Endothelial cell of umbilical vein (primary cell): ENCODE results near the gene PRKD2. TPM values are rescaled to one million over a fixed set of nuclear protein-coding genes. Genes with fewer than 3 reads are reported as not detected.

Source experiments
- BruUV-seq: library from RNA; stranded (reverse); fragments of 400-500 nt; replicated peaks from 2 replicates; lab custom pipeline; 2021; lab: Mats Ljungman, UMichigan
- CTCF ChIA-PET: fragments of 300-600, 350-600 bp; sonication (Branson Sonifier 250); formaldehyde crosslinking; loops from one replicate; lab custom pipeline; 2021; ENCODE audit warnings: antibody characterized with exemption, inconsistent platforms; lab: Charles Lee
- POLR2A ChIA-PET: fragments of 300-600, 350-600 bp; sonication (Branson Sonifier 250); formaldehyde crosslinking; loops from one replicate; lab custom pipeline; 2021; ENCODE audit warnings: antibody characterized with exemption, inconsistent platforms; lab: Charles Lee
- DNase-seq: peaks from one replicate; pipeline ENCODE4 v3.0.0-alpha.2; 2011; ENCODE audit warnings: low read depth, low spot score
- FAIRE-seq: peaks from 2 replicates; lab custom pipeline; 2011; peaks lifted over from hg19 to GRCh38; lab: Jason Lieb, UNC
- H2AFZ ChIP-seq: 2 replicates; pipeline ENCODE4 v1.6.0; 2012; ENCODE audit warnings: low read depth, low read length, control low read depth, inconsistent platforms
- H3K27ac ChIP-seq: 2 replicates; pipeline ENCODE4 v1.5.1; 2011; ENCODE audit warnings: low read depth, mild to moderate bottlenecking, control low read depth, low read length, moderate library complexity; ENCODE audit not compliant: insufficient read depth
- H3K27me3 ChIP-seq, 2 experiments: 2 replicates each; pipeline versions ENCODE4 v1.6.0 to v1.6.1; 2011; ENCODE audit warnings: low read length in 2 of 2, mixed read lengths in 1 of 2; ENCODE audit not compliant: control insufficient read depth in 2 of 2, insufficient read depth in 2 of 2
- H3K36me3 ChIP-seq, 2 experiments: 2 replicates in 1 of 2; 3 replicates in 1 of 2; pipeline ENCODE4 v1.5.1; 2011; ENCODE audit warnings: low read length in 2 of 2, mild to moderate bottlenecking in 1 of 2, moderate library complexity in 1 of 2; ENCODE audit not compliant: control insufficient read depth in 2 of 2, insufficient read depth in 2 of 2; ENCODE audit errors: extremely low read depth in 1 of 2
- H3K4me1 ChIP-seq: 3 replicates; pipeline ENCODE4 v1.5.1; 2011; ENCODE audit warnings: mild to moderate bottlenecking, low read length; ENCODE audit not compliant: control insufficient read depth, insufficient read depth; ENCODE audit errors: extremely low read depth
- H3K4me2 ChIP-seq: 2 replicates; pipeline ENCODE4 v1.6.1; 2011; ENCODE audit warnings: low read length, control low read depth, mixed read lengths; ENCODE audit not compliant: insufficient read depth
- H3K4me3 ChIP-seq, 3 experiments: fragments of 200-600 bp in 1 of 3; sonication (generic), shearing (Covaris generic) in 1 of 3; replicated peaks in 1 of 3; 2 replicates each; pipeline ENCODE4 v1.5.1; 2011 to 2016; ENCODE audit warnings: control low read depth in 3 of 3, low read length in 3 of 3, mild to moderate bottlenecking in 2 of 3, inconsistent platforms in 1 of 3, low read depth in 1 of 3, moderate library complexity in 1 of 3; ENCODE audit not compliant: insufficient read depth in 1 of 3
- H3K79me2 ChIP-seq: 2 replicates; pipeline ENCODE4 v1.6.0; 2012; ENCODE audit warnings: low read length, inconsistent platforms; ENCODE audit not compliant: control insufficient read depth, insufficient read depth
- H3K9ac ChIP-seq: replicated peaks from 2 replicates; pipeline ENCODE3; 2011; ENCODE audit warnings: low read length, control low read depth; ENCODE audit not compliant: insufficient read depth; ENCODE audit errors: extremely low read depth
- H3K9me1 ChIP-seq: replicated peaks from 3 replicates; pipeline ENCODE4 v1.6.0; 2011; ENCODE audit warnings: mild to moderate bottlenecking, low read length; ENCODE audit not compliant: control insufficient read depth, insufficient read depth; ENCODE audit errors: extremely low read depth
- H3K9me3 ChIP-seq: replicated peaks from 2 replicates; pipeline ENCODE4 v1.5.1; 2012; ENCODE audit warnings: low read length, inconsistent platforms; ENCODE audit not compliant: control insufficient read depth, insufficient read depth
- H4K20me1 ChIP-seq: replicated peaks from 2 replicates; pipeline ENCODE3; 2011; ENCODE audit warnings: mild to moderate bottlenecking, low read length; ENCODE audit not compliant: control insufficient read depth, insufficient read depth; ENCODE audit errors: extremely low read depth
- CTCF ChIP-seq, 2 donors: IDR thresholded peaks; 1 replicate in 1 of 2; 2 replicates in 1 of 2; pipeline ENCODE4 v1.5.1; 2011; ENCODE audit warnings: low read length in 2 of 2, mild to moderate bottlenecking in 2 of 2, moderate library complexity in 2 of 2, control low read depth in 1 of 2, inconsistent platforms in 1 of 2, low read depth in 1 of 2; ENCODE audit not compliant: insufficient read depth in 1 of 2; ENCODE audit errors: extremely low read depth in 1 of 2
- EZH2 ChIP-seq: IDR thresholded peaks from 2 replicates; pipeline ENCODE4 v1.6.1; 2012; ENCODE audit warnings: borderline replicate concordance, low read depth, mild to moderate bottlenecking, moderate library complexity, low read length, inconsistent platforms; ENCODE audit not compliant: severe bottlenecking
- FOS ChIP-seq: IDR thresholded peaks from 2 replicates; pipeline ENCODE4 v1.6.1; 2011; ENCODE audit warnings: mild to moderate bottlenecking, low read length, moderate library complexity, borderline replicate concordance; ENCODE audit not compliant: insufficient read depth
- GATA2 ChIP-seq: IDR thresholded peaks from 2 replicates; pipeline ENCODE4 v1.7.0; 2011; ENCODE audit warnings: low read depth, mild to moderate bottlenecking, moderate library complexity, mixed read lengths, low read length; ENCODE audit not compliant: insufficient read length, insufficient read depth
- JUN ChIP-seq: IDR thresholded peaks from 2 replicates; pipeline ENCODE4 v1.6.1; 2011; ENCODE audit warnings: borderline replicate concordance, low read depth; ENCODE audit not compliant: insufficient read length, insufficient read depth
- MAX ChIP-seq: IDR thresholded peaks from 2 replicates; pipeline ENCODE4 v1.6.1; 2011; ENCODE audit not compliant: insufficient read depth, insufficient read length
- MYC ChIP-seq: IDR thresholded peaks from one replicate; pipeline ENCODE4 v1.6.1; 2011; ENCODE audit warnings: mild to moderate bottlenecking, low read depth, low read length
- POLR2A ChIP-seq: IDR thresholded peaks from 2 replicates; pipeline ENCODE4 v1.6.1; 2012; ENCODE audit warnings: low read depth, mild to moderate bottlenecking, control low read depth, low read length
- POLR2AphosphoS5 ChIP-seq: IDR thresholded peaks from 2 replicates; pipeline ENCODE4 v1.6.1; 2012; ENCODE audit warnings: low read depth, mild to moderate bottlenecking, control low read depth, low read length, moderate library complexity; ENCODE audit not compliant: insufficient read depth
- dilution Hi-C: fragments of 300-500 bp; cut with MboI; formaldehyde crosslinking; loops from one replicate; pipeline ENCODE4 v1.15.0; 2019; ENCODE audit warnings: low sequenced_read_pairs; ENCODE audit not compliant: extremely low pct_ligation_motif_present
- intact Hi-C: fragments of 100-400 bp; cut with micrococcal nuclease; formaldehyde crosslinking; loops from one replicate; pipeline ENCODE4 v1.10.0; 2022
- polyA plus RNA-seq, 4 experiments: library from polyadenylated mRNA; depleted of rRNA in 3 of 4; stranded (reverse) in 3 of 4; unstranded in 1 of 4; fragments of >200 nt; gene quantifications; 2 replicates each; pipeline versions ENCODE4 v1.2.1 to v1.2.3, GENCODE V29; 2011 to 2012; ENCODE audit warnings: missing spikeins in 1 of 4
- total RNA-seq: library from RNA; stranded (reverse); gene quantifications from 2 replicates; pipeline ENCODE4 v1.2.3, GENCODE V29; 2021

PRKD2 gene
- total and polyA plus RNA-seq, 2 donors (not counting 3 experiments of a cell fraction or from before 2014, with no cell fraction given): 40.4 to 94.9 TPM

GRCh38 chr19:46759817-46760333 is 43.0 kb upstream of the PRKD2 start:
- Histone ChIP-seq H3K79me2 (no peaks in the 10 kb centered on the region), H3K36me3 (peaks cover 0 to 2% of the 10 kb centered on the region in 2 experiments), H3K27ac (no peak overlapping the region), H3K4me1 (peaks cover 24% of the 10 kb centered on the region), H3K4me2 (no peak overlapping the region), H2AFZ (no peak overlapping the region), H3K9me1 (no peaks in the 10 kb centered on the region), H3K9me3 (no peaks in the 10 kb centered on the region), H3K9ac (no peak overlapping the region), H3K4me3 (no peak overlapping the region), H4K20me1 (no peaks in the 10 kb centered on the region), H3K27me3 (no peaks in the 10 kb centered on the region)
- TF ChIP-seq JUN: no peak
- POLR2A ChIA-PET: no interaction called here
- CTCF ChIA-PET: no interaction called here
- FAIRE-seq: no peak
- dilution Hi-C loops: no loop called here
- no TSS peak for BruUV-seq
- intact Hi-C loops: no loop called here
- no peak for DNase-seq

- dilution Hi-C loops: no loop called here
- ChIA-PET CTCF (interaction anchor here (2.2 kb wide), 1 partner anchor 8 kb away, joined by 34 read pairs; no protein-coding TSS in a partner anchor), POLR2A (no interaction called here)
- DNase-seq (no peak), FAIRE-seq (no peak)
- H4K20me1 ChIP-seq: no peaks in the 10 kb centered on the region
- intact Hi-C loops: no loop called here
- H3K9ac ChIP-seq: no peak overlapping the region
- H3K36me3 ChIP-seq: peaks cover 0 to 2% of the 10 kb centered on the region in 2 experiments
- no peak overlapping the region for H3K4me3 ChIP-seq
- H2AFZ ChIP-seq: no peak overlapping the region
- BruUV-seq: no TSS peak
- no peak overlapping the region for H3K4me2 ChIP-seq
- no peaks in the 10 kb centered on the region for H3K27me3 ChIP-seq
- no peak overlapping the region for H3K27ac ChIP-seq
- peaks cover 27% of the 10 kb centered on the region for H3K4me1 ChIP-seq
- TF ChIP-seq GATA2: no peak
- no peak for TF ChIP-seq POLR2AphosphoS5
- no peak for TF ChIP-seq FOS
- no peak for TF ChIP-seq MYC
- no peak for TF ChIP-seq CTCF (IDR thresholded peaks at IDR 0.05; ENCODE audit: extremely low read depth in 1 of 2, insufficient read depth in 1 of 2, low read depth in 1 of 2, low read length in 2 of 2)
- TF ChIP-seq JUN: no peak
- no peak for TF ChIP-seq MAX
- no peak for TF ChIP-seq EZH2
- TF ChIP-seq POLR2A: no peak
- H3K79me2 ChIP-seq: no peaks in the 10 kb centered on the region
- no peaks in the 10 kb centered on the region for H3K9me1 ChIP-seq
- no peaks in the 10 kb centered on the region for H3K9me3 ChIP-seq
Measured at GRCh38 chr19:46759206-46759605, 42.3 kb upstream of the PRKD2 start.
